ENCODE measurements around the gene MGMT.
"Not testable (repeated sequence)": the region's sequence is repeated elsewhere in the genome, so short reads cannot be mapped to it uniquely, and the experiment has no call there.

Gene MGMT

GRCh38 chr10:129466703-129467358 lies at the start of gene MGMT:
MGMT (plus strand) TSS chr10:129467241.
- DNase-seq, result peak; percentile 99

- DNase-seq, result no peak
Observed at GRCh38 chr10:129417870-129418269, 49.2 kb upstream of the MGMT start.

GRCh38 chr10:129418496-129419225 lies 48.4 kb upstream of the MGMT start:
- DNase-seq, result no peak

- DNase-seq, result no peak
Observed at GRCh38 chr10:129419397-129419796, 47.6 kb upstream of the MGMT start.

GRCh38 chr10:129421399-129422010 lies 45.5 kb upstream of the MGMT start:
- DNase-seq, result no peak

GRCh38 chr10:129424978-129425377 lies 42.1 kb upstream of the MGMT start:
- no peak for DNase-seq

- DNase-seq, result no peak
Observed at GRCh38 chr10:129426606-129427005, 40.4 kb upstream of the MGMT start.

GRCh38 chr10:129433266-129433665 lies 33.8 kb upstream of the MGMT start:
- no peak for DNase-seq

GRCh38 chr10:129435724-129436123 lies 31.3 kb upstream of the MGMT start:
- DNase-seq, result not testable (repeated sequence)

GRCh38 chr10:129438024-129438423 lies 29.0 kb upstream of the MGMT start:
- no peak for DNase-seq

- DNase-seq, result no peak
Observed at GRCh38 chr10:129440247-129440646, 26.8 kb upstream of the MGMT start.

- DNase-seq, result no peak
Observed at GRCh38 chr10:129440722-129441316, 26.2 kb upstream of the MGMT start.

- no peak for DNase-seq
Observed at GRCh38 chr10:129441372-129442009, 25.6 kb upstream of the MGMT start.

GRCh38 chr10:129442866-129443265 lies 24.2 kb upstream of the MGMT start:
- no peak for DNase-seq

GRCh38 chr10:129444359-129444758 lies 22.7 kb upstream of the MGMT start:
- no peak for DNase-seq

GRCh38 chr10:129445436-129446182 lies 21.4 kb upstream of the MGMT start:
- DNase-seq, result no peak

GRCh38 chr10:129446183-129446581 lies 20.9 kb upstream of the MGMT start:
- DNase-seq, result no peak

- no peak for DNase-seq
Observed at GRCh38 chr10:129447486-129447885, 19.6 kb upstream of the MGMT start.

GRCh38 chr10:129448086-129448485 lies 19.0 kb upstream of the MGMT start:
- no peak for DNase-seq

GRCh38 chr10:129448539-129448938 lies 18.5 kb upstream of the MGMT start:
- DNase-seq, result no peak

GRCh38 chr10:129449893-129450292 lies 17.1 kb upstream of the MGMT start:
- no peak for DNase-seq

- DNase-seq, result no peak
Observed at GRCh38 chr10:129450391-129450790, 16.6 kb upstream of the MGMT start.

GRCh38 chr10:129455625-129456024 lies 11.4 kb upstream of the MGMT start:
- no peak for DNase-seq

Measured in activated gamma-delta T cell treated with Interleukin-2 at 50 U/mL for 16 hours (primary cell).